ENCODE results near the gene IGFBP3.

GRCh38 chr7:45914911-45915310 is 6.2 kb downstream of the IGFBP3 start:
- TF ChIP-seq CTCF (IDR thresholded peaks at IDR 0.05) = no peak
- no peak for TF ChIP-seq POLR2AphosphoS5 (IDR thresholded peaks at IDR 0.05)

Measured in gastroesophageal sphincter (tissue), 3 donors.